GM21390 (cell line): Measurements from ENCODE around the gene DEGS2.

ENCODE experiments used
- ATAC-seq: cut with Tn5 transposase; IDR thresholded peaks from one replicate; pipeline ENCODE4 v1.9.1; 2021; ENCODE audit not compliant: unreplicated experiment

The DEGS2 gene

GRCh38 chr14:100149851-100150611 is 9.4 kb downstream of the DEGS2 start:
- ATAC-seq = no peak

GRCh38 chr14:100148837-100149731 is 10.4 kb downstream of the DEGS2 start:
- no peak for ATAC-seq

- no peak for ATAC-seq
Measured at GRCh38 chr14:100147691-100148464, 11.6 kb downstream of the DEGS2 start.

GRCh38 chr14:100147181-100147631 is 12.2 kb downstream of the DEGS2 start:
- ATAC-seq = no peak

- ATAC-seq = no peak
Measured at GRCh38 chr14:100146531-100147091, 12.8 kb downstream of the DEGS2 start.

- no peak for ATAC-seq
Measured at GRCh38 chr14:100145682-100146464, 13.6 kb downstream of the DEGS2 start.

- ATAC-seq = no peak
Measured at GRCh38 chr14:100144996-100145646, 14.3 kb downstream of the DEGS2 start.

- ATAC-seq = no peak
Measured at GRCh38 chr14:100144645-100144995, 14.8 kb downstream of the DEGS2 start.

GRCh38 chr14:100143934-100144333 is 15.5 kb downstream of the DEGS2 start:
- ATAC-seq = no peak

- no peak for ATAC-seq
Measured at GRCh38 chr14:100143523-100143922, 15.9 kb downstream of the DEGS2 start.

- ATAC-seq = no peak
Measured at GRCh38 chr14:100142073-100143040, 17.1 kb downstream of the DEGS2 start.

- no peak for ATAC-seq
Measured at GRCh38 chr14:100141098-100141497, 18.3 kb downstream of the DEGS2 start.

- no peak for ATAC-seq
Measured at GRCh38 chr14:100140452-100141078, 18.9 kb downstream of the DEGS2 start.

GRCh38 chr14:100138955-100139354 is 20.5 kb downstream of the DEGS2 start:
- no peak for ATAC-seq

- ATAC-seq = no peak
Measured at GRCh38 chr14:100138082-100138787, 21.2 kb downstream of the DEGS2 start.

GRCh38 chr14:100137173-100137572 is 22.3 kb downstream of the DEGS2 start:
- no peak for ATAC-seq

GRCh38 chr14:100135784-100136183 is 23.7 kb downstream of the DEGS2 start:
- ATAC-seq = no peak
